ENCODE results near the gene PARP8.

PARP8 gene

GRCh38 chr5:50855001-50855400 is 188.6 kb downstream of the PARP8 start:
- DNase-seq = no peak

DNA sequence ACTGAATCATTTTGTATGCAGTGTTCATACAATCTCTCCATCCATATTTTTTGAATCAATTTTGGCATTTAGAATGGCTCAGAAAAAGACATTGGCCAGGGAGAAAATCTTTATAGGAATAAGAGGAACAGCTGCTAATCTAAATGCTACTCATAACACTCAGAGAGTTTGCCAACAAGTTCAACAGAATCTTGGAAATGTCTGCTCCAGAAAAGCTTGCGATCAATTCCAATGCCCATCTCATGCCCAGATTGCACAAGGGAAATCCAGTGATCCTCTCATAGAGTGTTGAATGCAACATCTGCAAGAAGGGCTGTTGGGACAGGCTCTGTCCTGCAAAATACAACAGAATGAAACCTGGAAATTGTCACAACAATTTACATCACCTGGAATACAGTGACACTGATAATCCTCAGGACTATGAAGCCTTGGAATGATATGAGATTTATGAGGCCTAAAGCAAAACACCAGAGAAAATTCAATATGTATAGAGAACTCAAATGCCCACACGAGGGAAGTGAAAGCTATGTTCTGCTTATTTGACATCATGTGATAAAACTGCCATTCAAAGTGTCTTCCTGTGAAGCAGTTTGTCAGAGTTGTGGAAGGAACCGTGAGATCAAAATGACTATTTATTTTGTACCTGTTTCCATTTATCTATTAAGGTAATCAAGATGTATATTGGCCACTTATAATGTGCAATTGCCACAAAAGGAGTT is 190.1 kb downstream of the PARP8 start:
- DNase-seq = no peak

- DNase-seq = no peak
These were observed 197.2 kb downstream of the PARP8 start for GRCh38 chr5:50863534-50864170.

GRCh38 chr5:50864466-50864865 is 198.0 kb downstream of the PARP8 start:
- DNase-seq = no peak

DNA sequence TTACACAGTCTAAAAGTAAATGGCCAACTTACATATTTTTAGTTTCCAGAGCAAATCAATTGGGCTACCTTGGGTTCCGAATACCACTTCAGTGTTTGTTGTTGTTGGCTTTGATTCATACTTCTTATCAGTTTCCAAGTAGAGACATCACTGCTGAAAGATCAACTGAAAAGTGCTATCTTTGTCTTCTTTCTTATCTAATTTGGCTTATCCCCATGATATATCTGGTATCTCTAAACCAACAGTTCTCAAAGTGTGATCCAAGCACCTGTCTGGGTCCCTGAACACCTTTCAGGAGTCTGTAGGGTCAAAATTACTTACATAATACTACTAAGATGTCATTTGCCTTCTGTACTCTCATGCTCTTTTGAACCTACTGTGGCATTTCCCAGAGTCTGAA is 200.0 kb downstream of the PARP8 start:
- no peak for DNase-seq

DNA sequence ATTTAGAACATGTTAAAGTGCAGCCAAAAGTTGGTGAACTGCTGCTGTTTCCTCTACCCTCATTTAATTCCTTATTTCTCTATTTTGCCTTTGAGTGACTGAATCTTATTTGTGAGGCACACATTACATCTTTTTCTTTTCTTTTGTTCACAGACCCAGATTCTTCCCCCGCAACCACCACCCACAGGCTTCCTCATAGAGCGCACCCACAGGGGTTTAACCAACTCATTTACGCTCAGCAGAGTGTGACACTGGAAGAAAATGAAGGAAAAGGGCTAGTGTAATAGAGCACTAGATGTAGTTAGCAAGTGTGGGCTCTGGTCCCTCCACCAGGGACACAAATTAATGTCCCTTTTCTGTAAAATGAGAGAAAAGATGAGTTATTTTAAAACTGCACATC is 200.7 kb downstream of the PARP8 start:
- no peak for DNase-seq

GRCh38 chr5:50873595-50874277 is 207.3 kb downstream of the PARP8 start:
- DNase-seq = no peak

DNA sequence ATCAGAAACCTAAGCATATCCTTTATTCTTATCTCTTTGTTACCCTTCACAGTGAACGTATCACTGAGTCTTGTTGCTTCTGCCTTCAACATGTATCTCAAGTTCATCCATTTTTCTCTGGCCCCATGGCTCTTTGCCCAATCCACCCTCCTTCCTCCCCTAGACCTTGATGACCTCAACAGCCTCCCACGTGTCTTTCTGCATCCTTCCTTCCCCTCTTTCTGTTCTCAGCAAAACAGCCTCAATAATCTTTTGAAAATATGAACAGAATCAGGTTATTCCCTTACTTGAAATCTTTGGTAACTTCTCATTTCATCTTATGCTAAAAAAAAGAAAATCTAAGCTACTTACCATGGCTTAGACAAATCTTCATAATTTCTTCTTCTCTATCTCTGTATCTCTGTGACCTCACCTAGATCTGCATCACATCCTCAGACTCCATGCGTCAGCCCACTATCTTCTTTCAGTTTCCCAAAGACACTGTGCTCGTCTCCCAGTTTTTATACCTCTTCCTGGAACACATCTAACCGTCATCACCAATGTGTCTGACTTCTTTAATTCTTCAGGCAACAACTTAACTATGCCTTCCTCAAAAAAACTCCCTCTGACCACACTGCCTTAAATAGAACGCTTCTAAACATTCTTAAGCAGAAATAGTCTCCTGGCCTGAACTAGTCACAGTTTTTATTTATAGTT is 208.0 kb downstream of the PARP8 start:
- no peak for DNase-seq

DNA sequence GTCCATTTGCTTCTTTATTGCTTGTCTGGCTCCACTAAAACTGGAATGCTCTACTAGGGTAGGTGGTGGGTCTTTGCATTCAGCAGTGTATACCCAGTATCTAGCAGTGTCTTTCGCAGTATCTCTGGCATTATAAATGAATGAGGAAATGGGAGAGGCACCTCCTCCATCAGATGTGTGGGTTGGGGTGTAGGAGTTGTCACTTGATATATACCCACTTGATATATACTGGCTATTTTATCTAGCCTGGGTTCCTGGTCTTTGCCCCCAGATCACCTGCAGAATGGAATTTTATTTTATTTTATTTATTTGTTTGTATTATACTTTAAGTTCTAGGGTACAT is 208.5 kb downstream of the PARP8 start:
- no peak for DNase-seq

DNA sequence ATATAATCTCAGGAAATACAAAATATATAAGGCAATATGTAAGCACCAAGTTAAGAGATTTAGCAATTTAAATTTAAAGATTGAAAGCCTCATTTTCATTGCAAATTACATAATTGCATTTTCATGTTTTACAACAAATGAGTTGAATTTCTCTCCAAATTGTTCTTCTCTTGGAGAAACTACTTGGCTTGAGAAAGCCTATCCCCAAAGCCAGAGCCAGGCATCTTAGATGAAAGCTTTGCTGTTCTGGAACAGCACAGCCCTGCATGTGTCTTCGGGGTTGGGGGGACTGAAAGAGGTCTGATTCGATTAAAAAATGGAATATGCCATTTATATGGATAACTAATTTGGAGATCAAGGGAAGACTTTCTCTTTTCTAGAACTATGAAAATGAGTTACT is 212.0 kb downstream of the PARP8 start:
- no peak for DNase-seq

DNA sequence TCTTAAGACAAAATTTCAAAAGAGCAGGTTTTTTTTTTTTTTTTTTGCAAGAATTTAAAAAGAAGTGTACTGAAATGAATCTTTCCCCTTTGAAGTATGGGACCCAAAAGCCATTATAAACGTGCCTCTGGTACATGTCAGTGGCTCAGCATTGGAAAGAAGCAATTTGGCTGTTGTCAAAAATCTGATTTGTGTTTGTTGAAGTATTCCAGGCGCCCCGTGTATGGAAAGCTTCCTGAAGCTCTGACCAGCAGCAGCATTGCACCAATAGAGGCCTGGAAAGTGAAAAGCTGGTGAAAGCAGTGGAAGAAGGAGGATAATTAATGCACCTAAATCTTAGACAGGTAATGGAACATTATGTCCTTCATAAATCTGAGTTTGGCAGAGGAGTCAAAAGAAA is 215.0 kb downstream of the PARP8 start:
- DNase-seq = no peak

DNA sequence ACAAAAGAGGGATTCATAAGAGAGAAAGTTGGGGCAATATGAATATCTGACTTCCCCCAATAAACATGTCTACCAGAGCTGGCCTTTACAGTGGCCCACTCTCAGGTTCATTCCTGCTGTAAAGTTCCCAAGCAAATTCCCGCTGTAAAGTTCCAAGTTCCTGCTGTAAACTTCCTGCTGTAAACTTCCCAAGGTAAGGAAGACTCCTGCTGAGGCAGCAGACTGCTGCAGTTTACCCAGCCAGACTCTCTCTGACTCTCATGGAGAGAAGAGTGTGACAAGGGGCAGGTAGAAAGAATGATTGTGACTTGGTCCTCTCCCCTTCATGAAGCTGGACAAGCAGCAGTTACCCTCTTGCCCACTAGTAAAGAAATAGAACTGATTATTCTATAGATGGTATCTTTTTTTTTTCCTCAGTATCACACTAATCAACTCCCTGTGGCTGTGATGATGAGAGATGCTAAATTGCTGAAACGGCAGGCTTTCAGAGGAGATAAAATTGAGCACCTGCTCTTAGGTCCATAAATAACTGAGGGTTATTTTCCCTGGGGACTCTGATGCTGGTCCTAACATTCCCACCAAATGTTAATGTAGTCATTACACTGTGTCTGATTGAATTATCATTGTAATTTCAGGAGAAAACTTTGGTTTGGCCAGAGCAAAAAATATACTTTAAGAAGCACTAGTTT is 220.4 kb downstream of the PARP8 start:
- no peak for DNase-seq

- DNase-seq = no peak
These were observed 221.6 kb downstream of the PARP8 start for GRCh38 chr5:50887889-50888633.

- DNase-seq = no peak
These were observed 222.3 kb downstream of the PARP8 start for GRCh38 chr5:50888751-50889150.

DNA sequence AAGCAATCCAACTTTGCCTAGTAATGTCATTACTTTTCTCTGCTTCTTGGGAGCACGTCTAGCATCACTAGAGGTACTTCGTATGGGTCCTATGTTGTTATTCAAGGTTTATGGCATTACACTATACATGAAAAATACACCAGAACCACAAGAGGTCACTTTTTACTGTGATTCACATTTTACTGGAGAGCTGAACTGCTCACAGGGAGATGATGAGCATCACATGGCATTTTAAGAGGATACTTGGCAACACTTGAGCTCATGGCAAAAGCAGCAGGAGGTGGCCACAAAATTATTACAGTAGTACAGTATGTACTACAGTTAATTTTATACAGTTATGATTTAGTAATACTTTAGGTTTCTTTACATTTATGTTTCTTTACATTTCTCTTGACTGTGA is 223.4 kb downstream of the PARP8 start:
- DNase-seq = no peak

All from CD4-positive, alpha-beta T cell treated with Interleukin-15 for 1 hour (primary cell).